ENCODE data around the gene ZNF717. TPM values are rescaled to one million over a fixed set of nuclear protein-coding genes. Genes with fewer than 3 reads are reported as not detected.
"Not testable (repeated sequence)": the region's sequence is repeated elsewhere in the genome, so short reads cannot be mapped to it uniquely, and the experiment has no call there.

ZNF717 gene
- total RNA-seq, result 1 to 10 TPM; 4.8 to 6.5 (median 6.0) TPM

- DNase-seq (peak; percentile 91), ATAC-seq (peak in 1 of 2 donors; percentile 67)
- H3K27me3 Mint-ChIP-seq (ENCODE audit: low read depth), result not testable (repeated sequence)
- Mint-ChIP-seq H3K36me3 (ENCODE audit: insufficient read depth) (peaks cover 16% of the 10 kb centered on the region), H3K4me3 (peak within 1 kb of the TSS; percentile 88), H3K9me3 (peaks cover 22% of the 10 kb centered on the region), H3K4me1 (ENCODE audit: low read depth) (peaks cover 13% of the 10 kb centered on the region)
These were observed at the start of gene ZNF717 for GRCh38 chr3:75785081-75785755. TSS of gene ZNF717 (minus strand) at chr3:75785549. CDS start at chr3:75783362, 2,187 bp downstream.

- not testable (repeated sequence) for ATAC-seq; H3K36me3 Mint-ChIP-seq (ENCODE audit: insufficient read depth); H3K4me1 Mint-ChIP-seq (ENCODE audit: low read depth); H3K27me3 Mint-ChIP-seq (ENCODE audit: low read depth); DNase-seq; H3K4me3 Mint-ChIP-seq
- H3K9me3 Mint-ChIP-seq, result peaks cover 11% of the 10 kb centered on the region
These were observed 45.7 kb upstream of the ZNF717 start for GRCh38 chr3:75831076-75831475.

GRCh38 chr3:75818019-75818418 lies 32.7 kb upstream of the ZNF717 start:
- not testable (repeated sequence) for H3K9me3 Mint-ChIP-seq; DNase-seq; H3K4me3 Mint-ChIP-seq; H3K27me3 Mint-ChIP-seq (ENCODE audit: low read depth); H3K36me3 Mint-ChIP-seq (ENCODE audit: insufficient read depth); ATAC-seq; H3K4me1 Mint-ChIP-seq (ENCODE audit: low read depth)

GRCh38 chr3:75816287-75817180 lies 31.2 kb upstream of the ZNF717 start:
- H3K4me1 Mint-ChIP-seq (ENCODE audit: low read depth), result not testable (repeated sequence)

GRCh38 chr3:75814797-75815196 lies 29.4 kb upstream of the ZNF717 start:
- Mint-ChIP-seq H3K4me3 (no peak overlapping the region), H3K4me1 (ENCODE audit: low read depth) (no peaks in the 10 kb centered on the region), H3K27me3 (ENCODE audit: low read depth) (peaks cover under 1% of the 10 kb centered on the region), H3K9me3 (no peaks in the 10 kb centered on the region), H3K36me3 (ENCODE audit: insufficient read depth) (no peaks in the 10 kb centered on the region)
- no peak for DNase-seq
- ATAC-seq, result no peak

More at GRCh38 chr3:75816287-75817180, 31.2 kb upstream of the ZNF717 start:
- H3K4me3 Mint-ChIP-seq; ATAC-seq; DNase-seq; H3K36me3 Mint-ChIP-seq (ENCODE audit: insufficient read depth); H3K9me3 Mint-ChIP-seq; H3K27me3 Mint-ChIP-seq (ENCODE audit: low read depth): not testable (repeated sequence)

GRCh38 chr3:75782506-75782905 lies 2.8 kb downstream of the ZNF717 start:
- Mint-ChIP-seq H3K27me3 (ENCODE audit: low read depth) (peaks cover 4% of the 10 kb centered on the region), H3K9me3 (peaks cover 31% of the 10 kb centered on the region), H3K4me3 (peak overlapping the region; percentile 26), H3K36me3 (ENCODE audit: insufficient read depth) (peaks cover 42% of the 10 kb centered on the region), H3K4me1 (ENCODE audit: low read depth) (peaks cover 14% of the 10 kb centered on the region)
- ATAC-seq (no peak), DNase-seq (no peak)

GRCh38 chr3:75781079-75781745 lies 4.1 kb downstream of the ZNF717 start:
- H3K9me3 Mint-ChIP-seq, result peaks cover 36% of the 10 kb centered on the region
- H3K27me3 Mint-ChIP-seq (ENCODE audit: low read depth), result no peaks in the 10 kb centered on the region
- DNase-seq (no peak), ATAC-seq (no peak)
- peaks cover 54% of the 10 kb centered on the region for H3K36me3 Mint-ChIP-seq (ENCODE audit: insufficient read depth)
- no peak overlapping the region for H3K4me3 Mint-ChIP-seq
- peaks cover 14% of the 10 kb centered on the region for H3K4me1 Mint-ChIP-seq (ENCODE audit: low read depth)

- H3K27me3 Mint-ChIP-seq (ENCODE audit: low read depth); H3K4me3 Mint-ChIP-seq; DNase-seq; ATAC-seq; H3K4me1 Mint-ChIP-seq (ENCODE audit: low read depth): not testable (repeated sequence)
- H3K36me3 Mint-ChIP-seq (ENCODE audit: insufficient read depth), result peaks cover 54% of the 10 kb centered on the region
- peaks cover 35% of the 10 kb centered on the region for H3K9me3 Mint-ChIP-seq
These were observed 7.6 kb downstream of the ZNF717 start for GRCh38 chr3:75777742-75778141.

GRCh38 chr3:75771631-75772030 lies 13.7 kb downstream of the ZNF717 start:
- peaks cover 47% of the 10 kb centered on the region for H3K36me3 Mint-ChIP-seq (ENCODE audit: insufficient read depth)
- not testable (repeated sequence) for H3K27me3 Mint-ChIP-seq (ENCODE audit: low read depth); H3K4me3 Mint-ChIP-seq; H3K4me1 Mint-ChIP-seq (ENCODE audit: low read depth); DNase-seq; ATAC-seq
- H3K9me3 Mint-ChIP-seq, result peaks cover 27% of the 10 kb centered on the region

GRCh38 chr3:75768303-75769017 lies 16.9 kb downstream of the ZNF717 start:
- no peaks in the 10 kb centered on the region for H3K27me3 Mint-ChIP-seq (ENCODE audit: low read depth)
- DNase-seq (no peak), ATAC-seq (peak in 1 of 2 donors; percentile 48)
- H3K36me3 Mint-ChIP-seq (ENCODE audit: insufficient read depth), result peaks cover 67% of the 10 kb centered on the region
- H3K4me1 Mint-ChIP-seq (ENCODE audit: low read depth), result peaks cover 2% of the 10 kb centered on the region
- H3K4me3 Mint-ChIP-seq, result no peak overlapping the region
- H3K9me3 Mint-ChIP-seq, result peaks cover 46% of the 10 kb centered on the region

- H3K4me1 Mint-ChIP-seq (ENCODE audit: low read depth), result no peaks in the 10 kb centered on the region
- H3K36me3 Mint-ChIP-seq (ENCODE audit: insufficient read depth), result peaks cover 65% of the 10 kb centered on the region
- ATAC-seq (no peak), DNase-seq (no peak)
- no peak overlapping the region for H3K4me3 Mint-ChIP-seq
- H3K27me3 Mint-ChIP-seq (ENCODE audit: low read depth), result no peaks in the 10 kb centered on the region
- H3K9me3 Mint-ChIP-seq, result peaks cover 65% of the 10 kb centered on the region
These were observed 47.4 kb downstream of the ZNF717 start for GRCh38 chr3:75737831-75738493.

GRCh38 chr3:75727985-75728384 lies 57.4 kb downstream of the ZNF717 start:
- Mint-ChIP-seq H3K4me1 (ENCODE audit: low read depth) (no peaks in the 10 kb centered on the region), H3K36me3 (ENCODE audit: insufficient read depth) (peaks cover 46% of the 10 kb centered on the region), H3K9me3 (peaks cover 75% of the 10 kb centered on the region), H3K27me3 (ENCODE audit: low read depth) (no peaks in the 10 kb centered on the region), H3K4me3 (no peak overlapping the region)
- ATAC-seq, result no peak
- no peak for DNase-seq

- no peaks in the 10 kb centered on the region for H3K36me3 Mint-ChIP-seq (ENCODE audit: insufficient read depth)
- no peak overlapping the region for H3K4me3 Mint-ChIP-seq
- ATAC-seq (no peak), DNase-seq (no peak)
- peaks cover 30% of the 10 kb centered on the region for H3K9me3 Mint-ChIP-seq
- no peaks in the 10 kb centered on the region for H3K27me3 Mint-ChIP-seq (ENCODE audit: low read depth)
- H3K4me1 Mint-ChIP-seq (ENCODE audit: low read depth), result no peaks in the 10 kb centered on the region
These were observed 93.3 kb downstream of the ZNF717 start for GRCh38 chr3:75692061-75692460.
